ENCODE data around the gene HNF1A. TPM values are rescaled to one million over a fixed set of nuclear protein-coding genes. Genes with fewer than 3 reads are reported as not detected.

The HNF1A gene
- total RNA-seq, 1 experiment from 2014 or later = not detected

DNA sequence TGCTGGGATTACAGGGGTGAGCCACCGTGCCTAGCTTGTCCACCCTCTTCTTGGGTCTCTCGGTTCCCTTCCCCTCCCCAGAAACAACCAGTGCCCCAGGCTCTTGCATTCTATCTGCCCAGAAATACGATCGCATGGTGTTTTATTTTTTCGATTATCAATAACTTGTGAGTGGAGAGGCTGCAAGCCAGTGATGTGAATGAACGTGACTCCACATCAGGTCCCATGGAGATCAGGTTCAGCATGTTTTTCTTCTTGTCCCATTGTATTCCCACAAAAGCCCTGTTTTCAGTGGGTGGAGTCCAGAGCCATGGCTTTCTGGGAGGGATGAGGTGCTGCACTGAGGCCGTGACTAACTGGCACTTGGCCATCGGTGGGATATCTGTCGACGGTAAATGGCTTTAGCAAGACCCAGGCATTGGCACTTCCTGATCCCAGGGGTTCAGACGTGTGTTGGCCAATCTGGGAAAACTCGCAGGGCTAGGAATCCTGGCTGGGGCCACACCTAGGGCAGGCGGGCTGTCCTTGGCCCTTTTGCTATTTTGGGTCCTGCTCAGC lies 12.7 kb upstream of the HNF1A start:
- Histone ChIP-seq H3K9me2 (ENCODE audit: insufficient read depth) (no peaks in the 10 kb centered on the region), H3K9ac (ENCODE audit: low read length) (no peak overlapping the region), H4K20me1 (ENCODE audit: insufficient read depth) (no peaks in the 10 kb centered on the region), H3K4me1 (ENCODE audit: control insufficient read depth in 1 of 2, insufficient read depth in 2 of 2, low read length in 2 of 2) (peaks cover 4 to 29% of the 10 kb centered on the region in 2 experiments), H3K9me3 (ENCODE audit: control insufficient read depth in 1 of 2, insufficient read depth in 1 of 2, low read depth in 1 of 2, low read length in 2 of 2) (no peaks in the 10 kb centered on the region), H3K27me3 (ENCODE audit: insufficient read depth, low read length) (no peaks in the 10 kb centered on the region), H3K27ac (ENCODE audit: low read depth, low read length) (no peak overlapping the region), H2AFZ (ENCODE audit: low read depth, low read length, poor library complexity, severe bottlenecking) (no peak overlapping the region), H3K4me2 (ENCODE audit: low read length) (no peak overlapping the region), H3K36me3 (ENCODE audit: control insufficient read depth in 1 of 2, insufficient read depth in 2 of 2, low read length in 2 of 2) (no peaks in the 10 kb centered on the region), H3K4me3 (replicated peaks in 1 of 2; ENCODE audit: low read depth in 1 of 2, low read length in 2 of 2) (no peak overlapping the region), H3K79me2 (ENCODE audit: insufficient read depth, low read length) (no peaks in the 10 kb centered on the region)
- DNase-seq (ENCODE audit: low read depth, low spot score) = no peak
- POLR2A ChIA-PET = no interaction called here
- CTCF ChIA-PET = no interaction called here
- RAD21 ChIA-PET (ENCODE audit: low non-redundant PET in 1 of 2, low total read pairs in 2 of 2, uncharacterized antibody in 2 of 2, unreplicated experiment in 2 of 2) = no interaction called here
- BruUV-seq (replicated peaks) = no TSS peak
- ATAC-seq = no peak
- intact Hi-C loops (cut with micrococcal nuclease) = no loop called here
- TF ChIP-seq RAD21 (IDR thresholded peaks at IDR 0.05; ENCODE audit: low read depth) (no peak), JUND (IDR thresholded peaks at IDR 0.05) (no peak), ZBTB33 (IDR thresholded peaks at IDR 0.05; ENCODE audit: extremely low read depth, insufficient replicate concordance, low read length) (no peak), YY1 (IDR thresholded peaks at IDR 0.05; ENCODE audit: extremely low read depth, insufficient replicate concordance, low read depth, low read length) (no peak), ELF1 (IDR thresholded peaks at IDR 0.05; ENCODE audit: borderline replicate concordance, low read depth) (no peak), POLR2A (IDR thresholded peaks at IDR 0.05; ENCODE audit: borderline replicate concordance, extremely low read depth, insufficient read depth, insufficient read length) (no peak), ZFX (IDR thresholded peaks at IDR 0.05) (no peak), POLR2AphosphoS5 (IDR thresholded peaks at IDR 0.05; ENCODE audit: low read depth, low read length) (no peak), EGR1 (IDR thresholded peaks at IDR 0.05; ENCODE audit: low read depth) (no peak), SIN3A (IDR thresholded peaks at IDR 0.05; ENCODE audit: low read depth) (no peak), EZH2 (IDR thresholded peaks at IDR 0.05) (no peak), FOSL1 (IDR thresholded peaks at IDR 0.05; ENCODE audit: low read depth) (no peak), ZNF274 (IDR thresholded peaks at IDR 0.05; ENCODE audit: low read depth, low read length) (no peak), EZH2phosphoT487 (IDR thresholded peaks at IDR 0.05; ENCODE audit: borderline replicate concordance) (no peak)
- TF ChIP-seq, protein P1, sequence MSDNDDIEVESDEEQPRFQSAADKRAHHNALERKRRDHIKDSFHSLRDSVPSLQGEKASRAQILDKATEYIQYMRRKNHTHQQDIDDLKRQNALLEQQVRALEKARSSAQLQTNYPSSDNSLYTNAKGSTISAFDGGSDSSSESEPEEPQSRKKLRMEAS (IDR thresholded peaks at IDR 0.05) = no peak
- TF ChIP-seq, protein P2, sequence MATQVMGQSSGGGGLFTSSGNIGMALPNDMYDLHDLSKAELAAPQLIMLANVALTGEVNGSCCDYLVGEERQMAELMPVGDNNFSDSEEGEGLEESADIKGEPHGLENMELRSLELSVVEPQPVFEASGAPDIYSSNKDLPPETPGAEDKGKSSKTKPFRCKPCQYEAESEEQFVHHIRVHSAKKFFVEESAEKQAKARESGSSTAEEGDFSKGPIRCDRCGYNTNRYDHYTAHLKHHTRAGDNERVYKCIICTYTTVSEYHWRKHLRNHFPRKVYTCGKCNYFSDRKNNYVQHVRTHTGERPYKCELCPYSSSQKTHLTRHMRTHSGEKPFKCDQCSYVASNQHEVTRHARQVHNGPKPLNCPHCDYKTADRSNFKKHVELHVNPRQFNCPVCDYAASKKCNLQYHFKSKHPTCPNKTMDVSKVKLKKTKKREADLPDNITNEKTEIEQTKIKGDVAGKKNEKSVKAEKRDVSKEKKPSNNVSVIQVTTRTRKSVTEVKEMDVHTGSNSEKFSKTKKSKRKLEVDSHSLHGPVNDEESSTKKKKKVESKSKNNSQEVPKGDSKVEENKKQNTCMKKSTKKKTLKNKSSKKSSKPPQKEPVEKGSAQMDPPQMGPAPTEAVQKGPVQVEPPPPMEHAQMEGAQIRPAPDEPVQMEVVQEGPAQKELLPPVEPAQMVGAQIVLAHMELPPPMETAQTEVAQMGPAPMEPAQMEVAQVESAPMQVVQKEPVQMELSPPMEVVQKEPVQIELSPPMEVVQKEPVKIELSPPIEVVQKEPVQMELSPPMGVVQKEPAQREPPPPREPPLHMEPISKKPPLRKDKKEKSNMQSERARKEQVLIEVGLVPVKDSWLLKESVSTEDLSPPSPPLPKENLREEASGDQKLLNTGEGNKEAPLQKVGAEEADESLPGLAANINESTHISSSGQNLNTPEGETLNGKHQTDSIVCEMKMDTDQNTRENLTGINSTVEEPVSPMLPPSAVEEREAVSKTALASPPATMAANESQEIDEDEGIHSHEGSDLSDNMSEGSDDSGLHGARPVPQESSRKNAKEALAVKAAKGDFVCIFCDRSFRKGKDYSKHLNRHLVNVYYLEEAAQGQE (IDR thresholded peaks at IDR 0.05; ENCODE audit: low read depth) = no peak
